Keratinocyte (primary cell): ENCODE measurements around the gene GAL. TPM values are rescaled to one million over a fixed set of nuclear protein-coding genes. Genes with fewer than 3 reads are reported as not detected.

ENCODE experiments used
- DNase-seq: peaks from one replicate; pipeline ENCODE4 v3.0.0-alpha.2; 2011; ENCODE audit warnings: low read depth, missing footprints, low spot score
- FAIRE-seq: peaks from 2 replicates; lab custom pipeline; 2011; peaks lifted over from hg19 to GRCh38; lab: Jason Lieb, UNC
- H2AFZ ChIP-seq: 2 replicates; pipeline ENCODE4 v1.6.0; 2012; ENCODE audit warnings: low read length, control low read depth, inconsistent platforms; ENCODE audit not compliant: control insufficient read depth
- H3K27ac ChIP-seq: 2 replicates; pipeline ENCODE4 v1.5.1; 2011; ENCODE audit warnings: low read length; ENCODE audit not compliant: control insufficient read depth, insufficient read depth
- H3K27me3 ChIP-seq: 3 replicates; pipeline ENCODE4 v1.6.0; 2011; ENCODE audit warnings: low read length; ENCODE audit not compliant: control insufficient read depth, insufficient read depth; ENCODE audit errors: extremely low read depth
- H3K36me3 ChIP-seq, 2 experiments: 2 replicates in 1 of 2; 3 replicates in 1 of 2; pipeline ENCODE4 v1.5.1; 2011; ENCODE audit warnings: low read length in 2 of 2, mild to moderate bottlenecking in 1 of 2; ENCODE audit not compliant: control insufficient read depth in 2 of 2, insufficient read depth in 2 of 2; ENCODE audit errors: extremely low read depth in 1 of 2
- H3K4me1 ChIP-seq: 3 replicates; pipeline ENCODE4 v1.5.1; 2011; ENCODE audit warnings: low read length; ENCODE audit not compliant: control insufficient read depth, insufficient read depth; ENCODE audit errors: extremely low read depth
- H3K4me2 ChIP-seq: 3 replicates; pipeline ENCODE4 v1.6.0; 2011; ENCODE audit warnings: low read depth, low read length; ENCODE audit not compliant: control insufficient read depth, insufficient read depth; ENCODE audit errors: extremely low read depth
- H3K4me3 ChIP-seq, 3 experiments: fragments of 200-600 bp in 1 of 3; sonication (generic) in 1 of 3; 2 replicates in 2 of 3; 3 replicates in 1 of 3; pipeline ENCODE4 v1.5.1; 2011 to 2016; ENCODE audit warnings: low read length in 3 of 3, mild to moderate bottlenecking in 3 of 3, control low read depth in 2 of 3, inconsistent platforms in 1 of 3, low read depth in 1 of 3, mixed read lengths in 1 of 3, mixed run types in 1 of 3, moderate library complexity in 1 of 3; ENCODE audit not compliant: control insufficient read depth in 2 of 3, insufficient read depth in 2 of 3; ENCODE audit errors: extremely low read depth in 1 of 3
- H3K79me2 ChIP-seq: 2 replicates; pipeline ENCODE4 v1.6.0; 2012; ENCODE audit warnings: low read length; ENCODE audit not compliant: control insufficient read depth, insufficient read depth
- H3K9ac ChIP-seq: 3 replicates; pipeline ENCODE4 v1.6.0; 2011; ENCODE audit warnings: low read length; ENCODE audit not compliant: control insufficient read depth, insufficient read depth; ENCODE audit errors: extremely low read depth
- H3K9me1 ChIP-seq: 3 replicates; pipeline ENCODE4 v1.6.0; 2011; ENCODE audit warnings: low read length; ENCODE audit not compliant: control insufficient read depth, insufficient read depth; ENCODE audit errors: extremely low read depth
- H3K9me3 ChIP-seq: 2 replicates; pipeline ENCODE4 v1.5.1; 2012; ENCODE audit warnings: low read depth, low read length; ENCODE audit not compliant: control insufficient read depth
- H4K20me1 ChIP-seq: 3 replicates; pipeline ENCODE4 v1.6.0; 2011; ENCODE audit warnings: low read length; ENCODE audit not compliant: control insufficient read depth, insufficient read depth; ENCODE audit errors: extremely low read depth
- CTCF ChIP-seq, 3 experiments: IDR thresholded peaks in 1 of 3; conservative IDR thresholded peaks in 1 of 3; optimal IDR thresholded peaks in 1 of 3; 2 replicates in 2 of 3; 3 replicates in 1 of 3; pipeline versions ENCODE3 to v1.5.1; 2011; ENCODE audit warnings: low read length in 3 of 3, mild to moderate bottlenecking in 3 of 3, moderate library complexity in 2 of 3, control low read depth in 1 of 3, inconsistent platforms in 1 of 3; ENCODE audit not compliant: insufficient read depth in 2 of 3; ENCODE audit errors: extremely low read depth in 1 of 3
- EZH2 ChIP-seq: IDR thresholded peaks from one replicate; pipeline ENCODE4 v1.6.1; 2012; ENCODE audit warnings: inconsistent platforms, mild to moderate bottlenecking, low read length, moderate library complexity
- dilution Hi-C: fragments of 300-500 bp; cut with MboI; formaldehyde crosslinking; loops from one replicate; pipeline ENCODE4 v1.7.0; 2020; ENCODE audit warnings: low sequenced_read_pairs; ENCODE audit not compliant: extremely low pct_ligation_motif_present
- polyA plus RNA-seq, 5 experiments: library from polyadenylated mRNA; depleted of rRNA in 3 of 5; stranded (reverse) in 3 of 5; stranded (forward) in 1 of 5; unstranded in 1 of 5; fragments of >200 nt; gene quantifications; 1 replicate in 1 of 5; 2 replicates in 3 of 5; 3 replicates in 1 of 5; pipeline versions ENCODE4 v1.2.1 to v1.2.3, GENCODE V29; 2011 to 2012; ENCODE audit warnings: missing spikeins in 2 of 5, low read depth in 1 of 5, low replicate concordance in 1 of 5

Gene GAL
- polyA plus RNA-seq, 1 donor (not counting 4 experiments of a cell fraction or from before 2014, with no cell fraction given): 2.2 TPM

DNA sequence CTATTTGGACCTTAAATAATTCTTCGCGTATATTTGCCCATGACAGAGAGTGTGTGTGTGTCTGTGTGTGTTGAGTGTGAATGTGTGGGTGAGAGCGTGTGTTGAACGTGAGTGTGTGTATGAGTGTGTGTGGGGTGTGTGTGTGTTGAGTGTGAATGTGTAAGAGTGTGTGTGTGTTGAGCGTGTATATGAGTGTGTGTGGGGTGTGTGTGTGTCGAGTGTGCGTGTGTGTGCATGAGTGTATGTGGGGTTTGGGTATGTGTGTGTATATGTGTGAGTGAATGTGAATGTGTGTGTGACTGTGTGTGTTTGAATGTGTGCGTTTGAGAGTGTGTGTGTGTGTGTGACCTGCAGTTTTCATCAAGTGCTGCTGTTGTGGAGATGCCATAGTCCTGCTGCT is 26.8 kb downstream of the GAL start:
- DNase-seq (no peak), FAIRE-seq (no peak)
- no peaks in the 10 kb centered on the region for H3K36me3 ChIP-seq
- TF ChIP-seq EZH2: no peak
- TF ChIP-seq CTCF (optimal IDR thresholded peaks at IDR 0.05 in 1 of 3, IDR thresholded peaks at IDR 0.05 in 1 of 3, conservative IDR thresholded peaks at IDR 0.05 in 1 of 3; ENCODE audit: extremely low read depth in 1 of 3, insufficient read depth in 2 of 3, low read length in 3 of 3): no peak
- H2AFZ ChIP-seq: no peak overlapping the region
- H3K4me1 ChIP-seq: no peaks in the 10 kb centered on the region
- no peak overlapping the region for H3K4me2 ChIP-seq
- no peaks in the 10 kb centered on the region for H4K20me1 ChIP-seq
- no peak overlapping the region for H3K9ac ChIP-seq
- H3K9me3 ChIP-seq: no peaks in the 10 kb centered on the region
- peaks cover 4% of the 10 kb centered on the region for H3K27me3 ChIP-seq
- no peaks in the 10 kb centered on the region for H3K79me2 ChIP-seq
- no peaks in the 10 kb centered on the region for H3K9me1 ChIP-seq
- dilution Hi-C loops: no loop called here
- no peak overlapping the region for H3K4me3 ChIP-seq
- H3K27ac ChIP-seq: no peak overlapping the region

DNA sequence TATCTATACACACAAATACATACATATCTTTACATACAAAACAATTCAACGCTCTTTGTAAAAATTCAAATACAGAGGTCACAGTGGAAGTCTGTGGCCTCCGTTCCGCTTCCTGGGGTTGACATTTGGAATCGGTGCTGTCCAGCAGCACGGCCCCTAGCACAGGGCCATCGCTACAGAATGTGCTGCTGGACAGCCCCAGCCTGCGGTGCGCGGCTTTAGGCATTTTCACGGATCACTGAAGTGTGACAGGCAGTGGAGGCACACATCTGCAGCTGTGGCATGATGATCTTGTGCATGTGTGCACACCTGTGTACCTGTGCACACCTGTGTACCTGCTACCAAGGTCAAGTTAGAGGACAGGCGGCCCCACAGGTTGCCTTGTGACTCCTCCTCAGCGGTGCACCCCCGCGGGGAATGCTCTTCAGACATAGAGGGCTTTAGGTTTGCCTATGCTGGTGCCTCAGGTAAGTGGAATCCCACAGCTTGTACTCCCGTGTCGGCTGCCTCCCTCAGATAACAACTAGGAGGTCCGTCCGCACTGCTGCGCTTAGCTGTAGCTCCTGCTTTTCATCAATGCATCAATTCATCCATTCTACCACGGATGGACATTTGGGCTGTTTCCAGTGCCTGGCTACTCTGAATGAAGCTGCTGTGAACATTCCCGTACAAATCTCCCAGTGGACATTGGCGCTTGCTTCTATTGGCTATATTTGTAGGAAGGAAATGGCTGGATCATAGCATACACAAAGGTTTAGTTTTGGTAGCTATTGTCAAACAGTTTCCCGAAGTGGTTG is 29.9 kb downstream of the GAL start:
- Histone ChIP-seq H2AFZ (no peak overlapping the region), H3K79me2 (no peaks in the 10 kb centered on the region), H4K20me1 (no peaks in the 10 kb centered on the region), H3K9ac (no peak overlapping the region), H3K27me3 (peaks cover 7% of the 10 kb centered on the region), H3K4me2 (no peak overlapping the region), H3K36me3 (no peaks in the 10 kb centered on the region), H3K4me1 (no peaks in the 10 kb centered on the region), H3K9me1 (no peaks in the 10 kb centered on the region), H3K4me3 (no peak overlapping the region), H3K9me3 (no peaks in the 10 kb centered on the region), H3K27ac (no peak overlapping the region)
- FAIRE-seq (no peak), DNase-seq (no peak)
- TF ChIP-seq EZH2: no peak
- TF ChIP-seq CTCF (optimal IDR thresholded peaks at IDR 0.05 in 1 of 3, IDR thresholded peaks at IDR 0.05 in 1 of 3, conservative IDR thresholded peaks at IDR 0.05 in 1 of 3; ENCODE audit: extremely low read depth in 1 of 3, insufficient read depth in 2 of 3, low read length in 3 of 3): no peak
- dilution Hi-C loops: no loop called here
